Ishikawa (cell line): ENCODE data around the gene PARD3.

ENCODE experiments used
- CEBPB ChIP-seq: IDR thresholded peaks from 2 replicates; pipeline ENCODE4 v1.6.1; 2012
- CREB1 ChIP-seq: IDR thresholded peaks from 2 replicates; pipeline ENCODE4 v1.6.1; 2012; ENCODE audit warnings: low read depth
- EGR1 ChIP-seq: IDR thresholded peaks from 2 replicates; pipeline ENCODE4 v1.6.1; 2012
- EP300 ChIP-seq: IDR thresholded peaks from 2 replicates; pipeline ENCODE4 v1.6.1; 2012; ENCODE audit warnings: borderline replicate concordance
- FOXM1 ChIP-seq: IDR thresholded peaks from 2 replicates; pipeline ENCODE4 v1.6.1; 2012; ENCODE audit warnings: low read depth, borderline replicate concordance
- MAX ChIP-seq: IDR thresholded peaks from 2 replicates; pipeline ENCODE4 v1.6.1; 2012
- NFIC ChIP-seq: IDR thresholded peaks from 2 replicates; pipeline ENCODE4 v1.6.1; 2012
- RAD21 ChIP-seq: IDR thresholded peaks from 2 replicates; pipeline ENCODE4 v1.6.1; 2012; ENCODE audit warnings: low read depth
- REST ChIP-seq: IDR thresholded peaks from 2 replicates; pipeline ENCODE4 v1.6.1; 2012; ENCODE audit warnings: low read depth, mild to moderate bottlenecking
- TAF1 ChIP-seq: IDR thresholded peaks from 2 replicates; pipeline ENCODE4 v1.6.1; 2012; ENCODE audit warnings: low read depth, mild to moderate bottlenecking
- TCF12 ChIP-seq: IDR thresholded peaks from 2 replicates; pipeline ENCODE4 v1.6.1; 2012; ENCODE audit warnings: low read depth
- TEAD4 ChIP-seq: IDR thresholded peaks from 2 replicates; pipeline ENCODE4 v1.6.1; 2012
- USF1 ChIP-seq: IDR thresholded peaks from 2 replicates; pipeline ENCODE4 v1.6.1; 2012
- YY1 ChIP-seq: IDR thresholded peaks from 2 replicates; pipeline ENCODE4 v1.6.1; 2012; ENCODE audit warnings: low read depth
- ZBTB7A ChIP-seq: IDR thresholded peaks from 2 replicates; pipeline ENCODE4 v1.6.1; 2012; ENCODE audit warnings: low read depth

The PARD3 gene

GRCh38 chr10:34183016-34183796 is 631.9 kb downstream of the PARD3 start:
- TF ChIP-seq TAF1 (no peak), ZBTB7A (no peak), REST (no peak), EGR1 (no peak)

GRCh38 chr10:34181553-34182300 is 633.4 kb downstream of the PARD3 start:
- TF ChIP-seq MAX (no peak), RAD21 (no peak), EP300 (no peak)

- no peak for TF ChIP-seq NFIC
- no peak for TF ChIP-seq CEBPB
- TF ChIP-seq TEAD4, result no peak
- TF ChIP-seq CREB1, result no peak
- TF ChIP-seq REST, result no peak
- no peak for TF ChIP-seq TAF1
- no peak for TF ChIP-seq USF1
- TF ChIP-seq EP300, result no peak
- no peak for TF ChIP-seq EGR1
- TF ChIP-seq ZBTB7A, result no peak
- TF ChIP-seq FOXM1, result no peak
- no peak for TF ChIP-seq RAD21
- no peak for TF ChIP-seq MAX
- TF ChIP-seq YY1, result no peak
- no peak for TF ChIP-seq TCF12
Observed at GRCh38 chr10:34180749-34181148, 634.3 kb downstream of the PARD3 start.

GRCh38 chr10:34179280-34179679 is 635.8 kb downstream of the PARD3 start:
- TF ChIP-seq YY1, result no peak
- TF ChIP-seq NFIC, result no peak
- no peak for TF ChIP-seq EP300
- no peak for TF ChIP-seq CREB1
- TF ChIP-seq RAD21, result no peak
- no peak for TF ChIP-seq EGR1
- TF ChIP-seq MAX, result no peak
- TF ChIP-seq REST, result no peak
- TF ChIP-seq USF1, result no peak
- no peak for TF ChIP-seq TAF1
- no peak for TF ChIP-seq ZBTB7A
- no peak for TF ChIP-seq CEBPB
- TF ChIP-seq TCF12, result no peak
- no peak for TF ChIP-seq TEAD4
- TF ChIP-seq FOXM1, result no peak
